Vagina (tissue), 2 donors: ENCODE results near the gene RYR1.

Experiments
- POLR2A ChIP-seq, 2 donors: fragments of 450-650 bp; IDR thresholded peaks; one replicate each; pipeline ENCODE4 v1.6.1; 2017; ENCODE audit warnings: antibody characterized with exemption in 2 of 2, mild to moderate bottlenecking in 2 of 2, moderate library complexity in 2 of 2
- POLR2AphosphoS5 ChIP-seq, 2 donors: sonication (generic); formaldehyde crosslinking; IDR thresholded peaks; one replicate each; pipeline ENCODE4 v1.9.0; 2017; ENCODE audit warnings: antibody characterized with exemption in 2 of 2, mild to moderate bottlenecking in 2 of 2, low read depth in 1 of 2; ENCODE audit not compliant: insufficient read depth in 1 of 2
- TF ChIP-seq, protein P1 (sequence below), 3 experiments: fragments of 450-650 bp in 2 of 3; fragments of 200-600 bp in 1 of 3; sonication (generic) in 1 of 3; IDR thresholded peaks; one replicate each; pipeline ENCODE4 v1.5.1; 2017 to 2019; ENCODE audit warnings: antibody characterized with exemption in 3 of 3, mild to moderate bottlenecking in 2 of 3, moderate library complexity in 2 of 3

DNA sequence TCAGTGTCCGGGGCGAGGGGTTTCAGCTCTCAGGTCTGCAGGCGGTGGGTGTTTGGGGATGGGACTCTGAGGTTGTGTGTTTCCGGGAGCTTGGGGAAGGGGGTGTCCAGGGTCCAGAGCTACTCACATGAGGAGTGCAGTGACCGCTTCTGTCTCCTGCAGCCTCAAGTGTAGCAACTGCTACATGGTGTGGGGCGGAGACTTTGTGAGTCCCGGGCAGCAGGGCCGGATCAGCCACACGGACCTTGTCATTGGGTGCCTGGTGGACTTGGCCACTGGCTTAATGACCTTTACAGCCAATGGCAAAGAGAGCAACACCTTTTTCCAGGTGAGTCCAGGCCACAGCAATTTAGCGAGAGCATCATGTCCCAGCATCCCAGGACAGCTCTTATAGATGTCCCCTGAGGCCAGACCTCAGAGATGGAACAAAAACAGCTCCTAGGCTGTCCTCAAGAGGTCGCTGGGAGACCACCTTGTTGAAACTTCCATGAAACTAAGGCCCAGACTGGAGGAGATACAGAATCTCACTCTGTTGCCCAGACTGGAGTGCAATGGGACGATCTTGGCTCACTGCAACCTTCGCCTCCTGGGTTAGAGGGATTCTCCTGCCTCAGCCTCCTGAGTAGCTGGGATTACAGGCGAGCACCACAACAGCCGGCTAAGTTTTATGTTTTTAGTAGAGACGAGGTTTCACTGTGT is 44.9 kb downstream of the RYR1 start:
- TF ChIP-seq, protein P1, sequence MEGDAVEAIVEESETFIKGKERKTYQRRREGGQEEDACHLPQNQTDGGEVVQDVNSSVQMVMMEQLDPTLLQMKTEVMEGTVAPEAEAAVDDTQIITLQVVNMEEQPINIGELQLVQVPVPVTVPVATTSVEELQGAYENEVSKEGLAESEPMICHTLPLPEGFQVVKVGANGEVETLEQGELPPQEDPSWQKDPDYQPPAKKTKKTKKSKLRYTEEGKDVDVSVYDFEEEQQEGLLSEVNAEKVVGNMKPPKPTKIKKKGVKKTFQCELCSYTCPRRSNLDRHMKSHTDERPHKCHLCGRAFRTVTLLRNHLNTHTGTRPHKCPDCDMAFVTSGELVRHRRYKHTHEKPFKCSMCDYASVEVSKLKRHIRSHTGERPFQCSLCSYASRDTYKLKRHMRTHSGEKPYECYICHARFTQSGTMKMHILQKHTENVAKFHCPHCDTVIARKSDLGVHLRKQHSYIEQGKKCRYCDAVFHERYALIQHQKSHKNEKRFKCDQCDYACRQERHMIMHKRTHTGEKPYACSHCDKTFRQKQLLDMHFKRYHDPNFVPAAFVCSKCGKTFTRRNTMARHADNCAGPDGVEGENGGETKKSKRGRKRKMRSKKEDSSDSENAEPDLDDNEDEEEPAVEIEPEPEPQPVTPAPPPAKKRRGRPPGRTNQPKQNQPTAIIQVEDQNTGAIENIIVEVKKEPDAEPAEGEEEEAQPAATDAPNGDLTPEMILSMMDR (IDR thresholded peaks at IDR 0.05) = no peak
- TF ChIP-seq POLR2A (IDR thresholded peaks at IDR 0.05) = no peak
- no peak for TF ChIP-seq POLR2AphosphoS5 (IDR thresholded peaks at IDR 0.05; ENCODE audit: insufficient read depth in 1 of 2, low read depth in 1 of 2)
